HG02642 (cell line): Measurements from ENCODE around the gene CMIP.
"Not testable (repeated sequence)": the region's sequence is repeated elsewhere in the genome, so short reads cannot be mapped to it uniquely, and the experiment has no call there.

ENCODE experiments used
- ATAC-seq: cut with Tn5 transposase; IDR thresholded peaks from one replicate; pipeline ENCODE4 v1.9.1; 2021; ENCODE audit warnings: mild to moderate bottlenecking; ENCODE audit not compliant: unreplicated experiment, poor library complexity

The CMIP gene

DNA sequence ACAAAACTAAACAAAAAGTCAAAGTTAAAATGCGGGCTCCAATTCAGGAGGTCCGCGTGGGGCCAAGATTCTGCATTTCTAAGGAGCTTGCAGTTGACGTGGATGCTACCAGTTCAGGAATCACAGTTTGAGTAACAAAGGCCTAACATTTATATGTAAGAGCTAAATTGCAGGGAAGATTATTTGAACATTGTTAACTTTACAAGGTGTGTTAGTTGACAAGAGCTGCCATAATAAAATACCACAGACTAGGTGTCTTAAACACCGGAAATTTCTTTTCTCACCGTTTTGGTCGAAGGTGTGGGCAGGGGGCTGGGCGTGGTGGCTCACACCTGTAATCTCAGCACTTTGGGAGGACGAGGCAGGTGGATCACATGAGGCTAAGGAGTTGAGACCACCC, 24.8 kb upstream of the CMIP start:
- ATAC-seq: no peak

DNA sequence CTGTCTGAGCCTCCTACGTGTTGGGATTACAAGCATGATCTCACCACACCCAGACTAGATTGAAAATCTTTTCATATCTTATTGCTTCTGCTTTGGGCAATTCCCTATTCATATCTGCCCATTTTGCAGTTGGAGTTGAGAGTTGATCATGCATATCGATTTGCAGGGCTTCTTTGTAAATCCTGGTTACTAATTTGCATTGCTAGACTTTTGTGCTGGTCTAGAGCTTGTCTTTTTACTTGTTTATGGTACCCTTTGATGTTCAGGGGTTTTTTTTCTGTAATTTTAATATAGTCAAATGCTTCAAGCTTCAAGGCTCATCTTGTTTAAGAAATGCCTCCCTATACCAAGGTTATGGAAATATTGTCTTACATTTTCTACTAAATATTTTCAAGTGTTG, 23.5 kb upstream of the CMIP start:
- ATAC-seq: no peak

DNA sequence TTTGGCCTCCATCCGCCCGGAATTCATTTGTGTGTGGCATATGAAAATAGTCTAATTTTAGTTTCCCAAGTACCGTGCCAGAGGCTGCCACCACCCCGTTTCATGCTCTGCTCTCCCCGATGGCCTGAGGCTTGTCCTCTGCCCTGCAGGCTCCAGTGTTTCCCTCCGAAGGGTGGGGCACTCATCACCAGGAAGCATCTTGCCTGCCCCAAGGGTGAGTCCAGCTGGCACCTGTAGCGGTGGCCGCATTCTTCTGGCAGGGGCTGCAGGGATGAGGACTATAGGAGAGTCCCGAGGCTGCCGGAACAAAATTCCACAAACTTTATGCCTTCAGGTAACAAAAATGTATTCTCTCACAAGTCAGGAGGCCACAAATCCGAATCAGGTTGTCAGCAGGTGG, 23.1 kb upstream of the CMIP start:
- ATAC-seq: no peak

DNA sequence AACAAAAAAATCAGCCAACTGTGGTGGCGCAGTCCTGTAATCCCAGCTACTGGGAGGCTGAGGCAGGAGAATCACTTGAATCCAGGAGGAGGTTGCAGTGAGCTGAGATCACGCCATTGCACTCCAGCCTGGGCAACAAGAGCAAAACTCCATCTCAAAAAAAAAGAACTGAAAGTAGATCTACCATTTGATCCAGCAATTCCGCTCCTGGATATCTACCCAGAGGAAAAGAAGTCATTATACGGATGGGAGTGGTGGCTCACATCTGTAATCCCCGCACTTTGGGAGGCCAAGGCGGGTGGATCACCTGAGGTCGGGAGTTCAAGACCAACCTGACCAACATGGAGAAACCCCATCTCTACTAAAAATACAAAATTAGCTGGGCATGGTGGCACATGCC, 22.5 kb upstream of the CMIP start:
- ATAC-seq: not testable (repeated sequence)

DNA sequence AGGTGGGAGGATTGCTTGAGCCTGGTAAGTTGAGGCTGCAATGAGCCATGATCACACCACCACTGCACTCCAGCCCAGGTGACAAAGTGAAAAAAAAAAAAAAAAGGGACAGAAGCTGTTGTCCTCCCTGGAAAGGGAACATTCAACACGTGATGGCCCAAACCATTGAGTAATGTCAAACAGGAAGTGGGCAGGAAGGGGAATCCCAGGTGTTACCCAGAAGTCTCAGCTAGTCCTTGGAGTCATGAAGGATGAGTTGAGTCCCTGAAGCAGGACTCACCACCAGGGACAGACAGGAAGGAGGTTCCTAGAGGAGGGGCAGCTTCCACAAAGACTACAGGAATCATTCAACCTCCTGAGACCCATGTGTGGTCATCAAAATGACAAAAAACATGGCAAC, 19.8 kb upstream of the CMIP start:
- ATAC-seq: no peak

DNA sequence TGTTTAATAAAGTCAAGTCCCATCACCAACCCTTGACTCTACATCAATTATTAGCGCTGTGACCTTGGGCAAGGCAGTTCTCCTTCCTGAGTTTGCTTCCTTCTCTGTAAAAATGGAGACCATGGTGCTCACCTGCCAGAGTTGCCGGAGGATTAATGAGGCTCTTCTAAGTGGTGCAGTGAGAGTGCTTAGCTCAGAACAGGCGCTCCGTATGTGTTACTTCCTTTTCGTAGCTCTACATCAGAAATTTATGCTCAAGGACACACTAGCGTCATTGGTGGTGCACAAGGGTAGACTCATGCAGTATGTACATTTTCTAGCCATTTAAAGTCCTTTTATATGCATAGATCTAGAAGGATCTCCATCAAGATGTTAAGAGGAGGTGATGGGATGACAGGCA, 17.4 kb upstream of the CMIP start:
- no peak for ATAC-seq

DNA sequence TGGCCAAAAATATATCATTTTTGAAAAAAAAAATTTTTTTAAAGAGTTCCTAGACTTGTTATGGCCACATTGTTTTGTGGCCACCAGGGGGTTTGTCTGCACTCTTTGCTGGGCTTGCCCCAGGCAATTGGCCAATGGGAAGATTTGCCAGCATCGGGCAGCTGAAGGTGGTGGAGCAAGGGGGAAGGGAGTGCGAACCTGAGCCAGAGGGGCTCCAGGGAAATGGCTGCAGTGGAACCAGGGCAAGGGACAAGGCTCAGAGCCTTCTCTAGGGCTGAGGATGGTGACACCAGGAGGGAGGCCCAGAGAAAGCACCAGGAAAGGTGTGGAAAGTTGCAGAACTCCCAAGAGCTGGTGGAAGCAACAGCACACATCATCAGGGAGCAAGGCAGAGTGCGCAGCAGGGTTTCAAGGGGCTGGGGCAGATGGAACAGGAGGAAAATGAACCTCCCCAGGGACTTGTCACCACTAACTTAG, 15.5 kb upstream of the CMIP start:
- no peak for ATAC-seq

DNA sequence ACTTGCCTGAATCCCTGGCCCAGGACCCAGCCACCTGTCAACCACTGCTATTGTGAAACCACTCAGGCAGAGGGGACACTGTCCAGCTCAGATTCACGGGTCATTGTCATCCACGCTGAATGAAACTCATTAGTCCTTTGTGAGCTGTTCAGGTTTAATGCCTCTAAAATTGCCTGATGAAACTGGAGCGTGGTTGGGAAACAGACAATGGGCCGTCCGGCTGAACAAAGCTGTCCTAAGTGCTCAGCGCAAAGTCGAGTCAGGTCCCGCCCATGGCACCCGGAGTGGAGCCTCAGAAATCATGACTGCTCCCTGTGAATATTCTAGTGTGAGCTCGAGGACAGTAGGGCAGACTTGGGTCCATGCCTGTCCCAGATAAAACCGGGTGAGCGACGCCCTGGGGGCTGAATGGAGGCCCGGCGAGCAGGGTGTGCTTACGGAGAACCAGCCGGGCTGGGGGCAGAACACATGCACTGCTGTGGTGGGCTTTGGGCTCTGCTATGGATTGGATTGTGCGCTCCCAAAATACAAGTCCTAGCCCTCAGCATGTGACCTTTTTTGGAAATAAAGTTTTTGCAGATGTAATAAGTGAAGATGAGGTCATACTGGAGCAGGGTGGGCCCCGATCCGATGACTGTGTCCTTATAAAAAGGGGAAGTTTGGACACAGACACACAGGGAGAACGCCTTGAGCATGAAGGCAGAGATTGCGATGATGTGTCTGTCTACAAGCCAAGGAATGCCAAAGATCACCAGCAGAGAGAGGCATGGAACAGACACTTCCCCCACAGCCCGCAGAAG, 12.9 kb upstream of the CMIP start:
- peak; percentile 45 for ATAC-seq

DNA sequence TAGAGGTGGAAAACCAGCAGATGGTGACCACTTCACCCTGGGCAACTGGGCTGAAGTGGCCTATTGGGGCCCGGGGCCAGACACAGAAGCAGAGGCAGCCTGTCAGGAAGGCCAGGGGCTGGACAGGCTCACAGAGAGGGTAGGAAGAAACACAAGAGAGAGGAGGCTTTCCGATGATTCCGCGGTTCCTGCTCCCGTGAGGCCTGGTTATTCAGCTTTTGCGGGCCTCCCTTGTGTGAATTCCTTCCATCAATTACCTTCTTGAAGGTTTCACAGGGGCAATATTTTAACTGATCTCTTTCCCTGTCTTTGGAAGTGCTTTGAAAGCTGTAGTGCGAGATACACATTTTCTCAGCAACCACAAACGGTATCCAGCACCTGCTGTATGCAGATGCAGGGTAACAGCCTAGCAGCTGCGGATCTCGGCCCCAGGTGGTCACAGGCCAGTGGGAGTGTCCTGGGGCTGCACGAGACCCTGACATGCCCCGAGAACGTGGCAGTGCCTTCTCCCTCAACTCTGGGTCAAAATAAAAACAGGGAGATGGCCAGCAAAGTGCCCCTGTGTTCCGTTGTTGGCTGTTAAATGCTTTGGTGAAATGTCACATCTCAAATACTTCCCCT, 11.6 kb upstream of the CMIP start:
- no peak for ATAC-seq

DNA sequence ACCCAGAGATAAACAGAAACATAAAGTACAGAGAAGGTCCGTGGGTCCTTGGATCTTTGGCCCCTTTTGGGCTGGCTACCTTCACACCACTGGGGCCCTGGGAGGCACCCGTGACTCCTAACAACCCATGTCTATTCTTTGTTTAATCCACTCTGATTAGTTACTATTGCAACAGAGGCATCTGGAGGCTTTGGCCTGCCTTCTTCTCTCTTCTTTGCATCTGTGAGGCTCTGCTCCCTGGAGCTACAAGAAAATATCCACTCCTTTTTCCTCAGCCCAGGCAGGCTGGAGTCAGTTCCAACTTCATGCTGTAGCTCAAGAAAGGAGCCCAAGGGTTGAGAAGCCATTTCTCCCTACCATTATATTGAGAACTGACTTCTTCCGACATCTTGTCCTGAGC, 9.5 kb upstream of the CMIP start:
- no peak for ATAC-seq

DNA sequence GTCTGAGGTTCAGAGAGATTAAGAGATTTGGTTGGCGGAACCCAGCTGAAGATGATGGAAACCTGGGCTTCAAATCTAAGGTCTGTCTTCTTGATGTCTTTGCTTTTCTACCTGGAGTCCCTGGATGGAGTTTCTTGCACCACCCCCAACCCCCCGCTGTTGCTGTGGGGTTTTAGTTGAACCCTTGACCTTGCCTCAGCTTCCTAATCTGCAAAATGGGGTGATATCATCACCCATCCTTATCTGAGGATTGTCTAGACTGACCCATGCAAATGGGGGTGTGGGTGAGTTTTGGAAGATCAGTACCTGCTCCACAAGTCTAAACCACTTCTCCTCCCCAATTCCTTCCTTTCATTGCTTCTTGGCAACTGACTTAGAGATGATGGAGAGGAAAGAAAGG, 9.0 kb upstream of the CMIP start:
- no peak for ATAC-seq

DNA sequence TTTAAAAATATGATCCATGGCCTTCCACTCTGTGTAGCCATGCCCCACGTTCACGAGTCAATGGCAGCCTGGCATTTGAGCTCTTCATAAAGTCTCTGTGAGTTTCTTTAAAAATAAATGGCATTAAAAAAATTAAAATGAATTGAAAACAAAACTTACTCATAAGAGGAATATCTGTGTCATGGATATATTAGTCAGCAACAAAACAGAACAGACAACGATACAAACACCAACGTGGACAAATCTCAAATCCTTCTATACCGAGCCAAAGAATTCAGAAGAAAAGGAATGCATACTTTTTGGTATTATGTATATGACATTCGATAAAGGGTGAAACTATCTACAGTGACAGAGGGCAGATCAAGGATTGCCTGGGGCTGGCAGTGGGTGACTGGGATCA, 8.2 kb upstream of the CMIP start:
- ATAC-seq: no peak

DNA sequence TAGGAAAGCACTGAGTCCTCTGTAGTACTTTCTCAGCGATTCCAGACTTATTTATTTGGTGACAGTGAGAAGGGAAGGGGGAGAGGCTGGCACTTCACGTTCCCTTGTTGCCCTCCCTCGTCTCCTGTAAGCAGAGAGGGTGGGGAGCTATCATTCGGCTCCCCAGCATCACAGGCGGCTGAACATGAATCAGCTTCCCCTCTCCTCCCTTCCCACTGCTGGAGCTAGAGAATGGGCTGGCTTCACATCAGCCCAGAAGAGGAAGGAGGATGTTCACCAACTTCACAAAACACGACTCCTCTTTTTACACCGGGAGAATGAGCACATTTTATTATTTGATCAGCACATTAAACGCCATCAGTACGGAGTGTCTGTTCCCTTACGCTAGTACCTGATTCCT, 6.7 kb upstream of the CMIP start:
- ATAC-seq: no peak

DNA sequence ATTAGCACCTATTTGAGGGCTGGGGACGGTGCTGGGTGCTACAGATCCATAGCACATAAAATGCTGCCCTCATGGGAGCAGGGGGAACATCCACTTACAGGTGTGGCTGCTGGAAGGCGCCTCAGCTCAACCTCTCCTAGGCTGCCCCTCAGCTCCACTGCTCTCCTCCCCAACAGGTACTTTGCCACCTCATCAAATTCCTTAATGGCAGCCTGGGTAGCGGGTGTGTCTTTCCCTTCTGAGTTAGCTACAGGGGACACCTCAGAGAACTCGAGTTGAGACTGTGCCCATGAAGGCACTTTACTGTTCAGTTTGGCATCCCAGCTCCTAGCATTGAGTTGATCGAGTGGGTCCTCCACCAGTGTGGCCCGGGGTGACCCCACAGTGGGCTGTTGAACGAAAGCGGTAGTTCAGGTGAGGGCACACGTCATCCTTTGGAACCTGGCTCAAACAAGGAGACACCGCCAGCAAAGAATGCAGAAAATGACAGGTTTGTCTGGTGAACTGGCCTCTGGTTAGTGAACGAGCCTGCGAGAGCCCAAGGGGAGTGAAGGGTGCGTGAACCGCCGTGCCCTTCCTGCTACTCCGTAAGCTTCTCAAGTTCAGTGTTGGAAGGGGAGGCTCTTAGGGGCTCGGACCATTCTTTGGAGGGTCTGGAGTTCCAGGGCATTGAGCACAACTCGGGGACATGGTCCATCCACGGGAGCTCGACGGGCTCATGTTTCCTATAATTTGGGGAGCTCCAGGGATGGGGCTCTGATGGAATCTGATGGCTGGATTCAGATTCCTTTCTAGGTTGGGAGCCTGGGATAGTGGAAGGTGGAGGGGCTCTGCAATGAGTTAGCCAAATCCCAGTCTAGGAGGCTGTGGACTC, 3.5 kb upstream of the CMIP start:
- ATAC-seq: no peak

DNA sequence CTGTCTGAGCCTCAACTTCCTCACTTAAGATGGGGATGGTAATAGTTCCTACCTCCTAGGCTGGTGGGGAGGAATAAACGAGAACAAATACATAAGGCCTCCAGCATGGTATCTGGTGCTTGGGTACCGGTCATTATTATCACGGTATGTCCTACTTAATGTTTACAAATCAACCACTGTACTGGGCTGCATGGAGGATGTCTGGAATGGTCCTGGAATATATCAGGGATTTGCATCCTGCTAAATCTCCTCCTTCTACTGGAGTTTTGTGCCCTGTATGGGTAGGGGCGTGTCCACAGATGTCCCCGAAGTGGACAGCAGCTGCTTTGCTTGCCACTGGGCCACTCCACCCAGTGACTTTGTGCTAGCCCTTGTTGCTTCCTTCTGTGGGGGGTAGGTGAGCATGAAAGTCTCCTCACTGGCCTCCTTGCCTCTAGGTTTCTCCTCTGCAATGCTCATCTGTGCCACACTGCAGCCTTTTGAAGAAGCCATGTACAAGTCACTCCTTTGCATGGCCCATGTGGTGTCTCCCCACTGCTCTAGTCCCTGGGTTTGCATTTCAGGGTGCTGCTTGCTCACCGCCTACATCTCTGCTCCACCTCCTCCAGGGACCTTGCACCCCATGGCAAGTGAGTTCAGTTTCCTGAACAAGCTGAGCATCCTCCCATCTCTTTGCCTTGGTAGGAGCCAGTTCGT, 2.2 kb upstream of the CMIP start:
- no peak for ATAC-seq

DNA sequence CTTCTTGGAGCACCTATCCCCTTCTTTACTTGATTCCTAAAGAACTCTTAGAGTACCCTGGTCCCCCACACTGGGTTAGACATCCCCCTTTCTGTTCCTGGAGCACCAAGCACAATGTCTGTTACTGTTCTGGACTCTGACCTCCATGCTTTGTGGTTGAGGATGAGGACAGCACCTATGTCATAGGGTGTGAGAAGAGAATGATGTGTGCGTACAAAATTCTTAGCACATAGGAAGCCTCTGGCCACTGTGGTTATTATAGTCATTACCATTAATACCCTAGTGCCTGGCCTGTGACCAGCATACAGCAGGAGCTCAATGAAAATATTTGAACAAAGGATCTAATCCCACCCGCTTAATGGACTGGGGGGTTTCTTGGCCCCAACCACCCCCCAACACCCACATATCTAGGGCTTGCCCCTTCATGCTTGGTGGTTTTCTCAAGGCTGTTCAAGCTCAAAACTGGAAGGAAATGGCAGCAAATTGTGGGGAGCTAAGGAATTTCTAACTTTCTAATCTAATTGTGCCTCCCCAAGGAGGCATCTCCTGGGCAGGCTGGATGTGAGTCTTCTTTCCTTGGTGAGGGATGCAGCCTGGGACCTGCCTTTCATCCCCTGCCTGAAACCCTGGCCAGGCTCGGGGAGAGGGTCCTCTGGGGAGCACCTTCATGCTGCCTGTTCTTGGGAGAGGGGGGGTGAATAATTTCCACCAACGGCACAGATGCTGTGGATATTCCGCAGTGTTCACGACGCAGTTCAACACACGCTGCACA, 1.5 kb upstream of the CMIP start:
- ATAC-seq: no peak

DNA sequence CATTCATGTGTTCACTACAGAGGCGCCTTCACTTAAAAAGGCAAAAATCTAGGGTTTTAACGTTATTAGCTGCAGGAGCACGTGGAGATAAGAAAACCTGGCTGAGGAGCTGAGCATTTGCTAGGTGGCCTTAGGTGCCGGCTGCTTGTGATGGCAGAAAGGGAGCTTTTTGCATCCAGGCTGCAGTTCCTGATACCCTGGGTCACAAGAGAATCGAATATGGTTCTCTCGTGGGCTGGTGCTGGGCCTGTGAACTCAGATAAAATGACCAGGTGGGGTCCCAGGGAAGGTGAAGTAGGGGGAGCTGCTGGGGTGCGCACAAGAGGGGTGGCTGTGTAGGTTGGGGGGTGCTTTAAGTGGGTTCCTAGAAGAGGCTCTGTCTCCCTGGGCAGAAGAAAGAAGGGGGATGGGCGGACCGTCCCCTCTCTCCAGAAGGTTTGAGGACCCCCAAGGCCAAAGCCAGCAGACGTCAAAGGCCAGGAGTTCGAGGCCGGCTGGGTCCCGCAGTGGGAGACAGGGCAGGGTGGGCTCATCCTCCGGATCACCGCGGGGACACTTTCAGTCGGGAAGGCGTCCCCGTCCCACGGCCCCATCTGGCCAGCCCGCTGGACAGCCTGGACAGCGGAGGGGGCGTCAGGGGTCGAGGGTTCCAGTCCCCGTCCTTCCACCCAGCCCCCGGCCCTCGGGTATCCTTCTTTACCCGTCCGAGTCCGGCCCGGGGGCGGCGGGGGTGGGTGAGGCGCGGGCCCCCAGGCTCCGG, 740 bp upstream of the CMIP start:
- ATAC-seq: no peak

DNA sequence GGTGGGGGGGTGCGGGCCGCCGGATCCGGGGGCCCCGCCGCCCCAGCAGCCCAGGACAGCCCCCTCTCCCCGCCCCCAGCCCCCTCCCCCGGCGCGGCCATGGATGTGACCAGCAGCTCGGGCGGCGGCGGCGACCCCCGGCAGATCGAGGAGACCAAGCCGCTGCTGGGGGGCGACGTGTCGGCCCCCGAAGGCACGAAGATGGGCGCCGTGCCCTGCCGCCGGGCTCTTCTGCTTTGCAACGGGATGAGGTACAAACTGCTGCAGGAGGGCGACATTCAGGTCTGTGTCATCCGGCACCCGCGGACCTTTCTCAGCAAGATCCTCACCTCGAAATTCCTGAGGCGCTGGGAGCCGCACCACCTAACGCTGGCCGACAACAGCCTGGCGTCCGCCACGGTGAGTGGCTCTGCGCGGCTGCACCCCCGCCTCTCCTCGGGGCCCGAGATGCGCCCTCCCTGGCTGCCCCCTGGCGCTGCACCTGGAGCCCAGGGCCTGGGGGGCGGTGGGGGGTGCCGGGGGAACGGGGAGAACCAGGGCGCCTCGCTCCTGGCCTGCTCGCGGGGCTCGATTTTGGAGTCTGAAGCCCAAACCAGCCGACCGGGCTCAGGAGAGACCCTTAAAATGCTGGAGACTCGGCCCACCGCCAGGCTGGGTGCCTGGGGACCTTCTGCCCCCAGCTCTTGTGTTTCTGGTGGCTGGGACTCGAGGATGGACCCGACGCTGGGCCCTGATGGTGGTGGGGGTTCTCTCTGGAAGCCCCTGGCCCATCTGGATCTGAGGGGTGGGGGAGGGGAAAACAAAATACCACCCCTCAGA, 744 bp downstream of the CMIP start:
- ATAC-seq: peak; percentile 34
